Suppressor macrophage (primary cell): ENCODE data around the gene SCYL1.
"Not testable (repeated sequence)": the region's sequence is repeated elsewhere in the genome, so short reads cannot be mapped to it uniquely, and the experiment has no call there.

Experiments
- DNase-seq, 4 experiments: peaks; one replicate each; pipeline ENCODE4 v3.0.0-alpha.2; 2020 to 2022

SCYL1 gene

DNA sequence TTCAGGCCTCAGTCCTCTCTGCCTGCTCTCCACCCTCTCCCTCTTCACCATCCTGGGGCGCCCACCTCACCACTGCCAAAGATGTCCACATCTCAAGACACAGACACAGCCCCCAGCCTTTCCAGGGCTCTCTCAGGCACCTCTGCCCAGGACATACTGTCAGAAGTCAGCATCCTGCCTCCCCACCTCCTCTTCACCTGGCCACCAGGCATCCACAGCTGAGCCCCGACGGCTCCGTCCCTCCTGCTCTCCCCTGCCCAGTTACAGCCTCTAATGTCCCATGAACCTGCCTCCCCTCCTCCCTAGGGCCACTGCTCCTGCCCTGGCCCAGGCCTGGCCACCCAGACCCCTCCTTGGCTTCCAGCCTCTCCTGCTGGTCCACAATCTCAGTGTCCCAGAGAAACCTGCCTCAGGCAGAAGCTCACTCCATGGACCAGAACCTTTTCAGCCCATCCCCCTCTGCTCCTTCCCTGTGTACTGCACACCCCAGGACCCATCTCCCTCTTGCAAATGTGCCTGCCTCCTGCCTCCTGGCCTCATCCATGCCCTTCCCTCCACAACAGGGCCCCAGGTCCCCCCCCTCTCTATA lies 30.1 kb downstream of the SCYL1 start:
- no peak for DNase-seq

GRCh38 chr11:65555693-65556231 lies 30.9 kb downstream of the SCYL1 start:
- DNase-seq, result peak; percentile 43 to 73 (median 60)

DNA sequence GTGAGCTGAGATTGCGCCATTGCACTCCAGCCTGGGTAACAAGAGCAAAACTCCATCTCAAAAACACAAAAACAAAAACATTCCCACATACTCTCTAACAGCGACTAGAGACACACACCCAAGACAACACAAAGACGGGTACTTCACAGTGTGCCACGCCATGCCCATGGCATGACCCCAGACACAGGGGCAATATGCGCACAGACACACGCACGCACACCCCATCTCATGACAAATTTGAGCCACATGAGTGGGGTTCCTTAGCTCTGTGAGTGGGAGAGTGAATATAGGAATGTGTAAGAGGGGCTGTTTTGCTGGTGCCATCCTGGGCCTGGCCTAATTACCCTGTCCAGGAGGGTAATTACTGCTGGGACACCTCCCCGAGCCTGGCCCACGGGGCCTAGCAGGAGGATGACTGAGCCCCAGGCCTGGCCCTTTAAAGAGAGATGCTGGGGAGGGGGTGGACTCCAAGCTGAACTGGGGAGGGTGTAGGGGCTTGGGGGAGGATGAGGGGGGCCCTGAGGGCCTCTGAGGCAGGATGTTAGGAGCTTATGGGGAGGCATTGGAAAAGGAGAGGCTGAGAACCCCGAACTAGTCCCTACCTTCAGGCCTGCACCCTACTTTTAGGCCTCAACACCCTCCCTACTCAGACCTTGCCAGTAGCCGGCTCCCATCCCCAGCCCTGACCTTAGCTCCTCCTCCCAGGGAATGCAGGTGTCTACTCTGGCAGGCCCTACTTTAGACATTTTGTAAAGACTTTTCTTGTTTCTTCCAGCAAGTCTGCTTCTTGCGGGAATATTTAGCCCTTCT lies 31.8 kb downstream of the SCYL1 start:
- DNase-seq, result no peak

GRCh38 chr11:65557280-65558001 lies 32.6 kb downstream of the SCYL1 start:
- no peak for DNase-seq

DNA sequence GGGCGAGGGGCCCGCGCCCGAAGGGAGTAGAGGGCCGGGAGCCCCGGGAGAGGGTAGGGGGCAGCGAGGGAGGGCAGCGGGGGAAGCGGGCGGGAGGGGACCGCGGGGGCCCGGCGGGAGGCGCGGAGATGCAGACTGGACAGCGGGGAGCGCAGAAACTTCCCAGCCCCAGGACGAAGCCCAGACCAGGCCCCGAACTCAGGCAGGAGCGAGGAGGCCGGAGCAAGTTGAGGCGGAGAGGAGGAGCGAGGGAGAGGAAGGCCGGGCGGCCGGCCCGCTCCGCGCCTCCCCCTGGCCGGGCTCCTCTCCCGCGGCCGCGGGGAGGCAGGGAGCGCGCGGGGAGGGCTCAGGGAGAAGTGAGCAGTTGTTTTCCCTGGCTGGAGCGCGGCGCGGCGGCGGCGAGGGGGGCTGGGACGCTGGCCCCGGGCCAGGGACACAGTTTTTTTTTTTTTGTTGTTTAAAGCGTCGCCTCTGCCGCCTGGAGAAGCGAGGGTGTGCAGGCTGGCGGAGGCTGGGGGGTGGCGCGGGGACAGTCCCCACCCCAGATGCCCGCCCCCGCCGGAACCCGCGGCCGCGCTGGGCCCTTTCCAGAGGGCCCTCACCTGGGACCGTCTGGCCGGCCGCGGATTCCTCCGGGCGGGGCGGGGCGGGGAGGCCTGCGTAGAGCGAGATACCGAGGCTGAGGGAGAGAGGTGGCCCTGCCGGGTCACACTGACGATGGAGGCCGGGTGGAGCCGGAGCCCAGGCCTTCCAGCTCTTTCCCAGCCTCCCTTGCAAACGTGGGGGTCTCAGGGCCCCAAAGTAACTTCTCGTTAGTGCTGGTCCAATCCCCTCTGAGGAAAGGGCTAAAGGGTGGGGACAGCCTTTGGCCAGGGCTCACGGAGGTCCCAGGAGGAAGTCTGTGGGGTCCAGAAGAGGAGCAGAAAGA lies 33.4 kb downstream of the SCYL1 start, which contains the start of gene LTBP3:
TSS of gene LTBP3 (minus strand) at position 358 of the 928 bp plus-strand sequence. CDS start 400 bp downstream, outside the sequence.
- peak; percentile 64 to 88 (median 76) for DNase-seq

DNA sequence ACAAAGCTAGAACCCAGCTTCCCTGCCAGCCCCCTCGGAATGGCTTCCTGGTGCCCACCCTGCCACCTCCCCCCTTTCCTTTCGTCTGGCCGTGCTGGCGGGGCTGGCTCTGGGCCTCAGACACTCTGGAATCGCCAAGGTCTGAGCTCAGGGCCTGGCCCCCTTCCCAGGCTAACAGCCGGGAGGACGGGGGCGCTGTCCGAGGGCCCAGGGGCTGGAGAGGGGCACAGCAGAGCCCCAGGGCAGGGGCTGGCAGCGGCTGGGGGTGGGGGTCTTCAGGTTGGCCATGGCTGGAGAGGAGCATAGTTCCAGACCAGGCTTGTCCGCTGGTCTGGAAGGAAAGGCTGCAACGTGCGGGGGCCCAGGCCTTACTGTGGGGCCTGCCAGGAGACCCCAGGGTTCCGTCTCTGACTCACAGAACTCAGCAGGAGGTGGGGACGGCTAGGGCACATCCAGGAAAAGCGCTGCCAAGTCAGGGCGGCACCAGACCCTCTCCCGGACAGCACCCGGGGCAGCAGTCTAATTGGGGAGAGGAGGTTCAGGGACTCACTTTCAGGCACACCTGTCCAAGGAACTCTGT lies 34.1 kb downstream of the SCYL1 start:
- no peak for DNase-seq

- DNase-seq, result no peak
Measured at GRCh38 chr11:65559535-65559934, 34.7 kb downstream of the SCYL1 start.

- no peak for DNase-seq
Measured at GRCh38 chr11:65559951-65560537, 35.2 kb downstream of the SCYL1 start.

GRCh38 chr11:65560555-65561418 lies 35.9 kb downstream of the SCYL1 start:
- no peak for DNase-seq

DNA sequence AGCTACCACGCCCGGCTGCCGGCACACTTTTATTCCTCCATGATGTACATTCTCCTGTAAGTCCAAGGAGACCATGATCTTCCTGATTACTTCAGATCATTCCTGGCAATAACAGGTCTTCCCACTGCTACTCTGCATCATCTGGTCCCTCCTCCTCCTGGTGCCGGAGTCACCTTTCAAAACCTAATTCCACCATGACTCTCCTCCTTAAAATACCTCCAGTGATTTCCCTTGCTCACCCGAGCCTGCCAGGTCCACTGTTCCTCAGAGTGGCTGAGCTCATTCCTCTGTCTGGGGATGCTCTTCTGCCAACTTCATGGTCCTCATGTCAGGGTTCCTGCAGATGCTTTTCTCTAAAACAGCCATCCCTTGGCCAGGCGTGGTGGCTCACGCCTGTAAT lies 37.1 kb downstream of the SCYL1 start:
- DNase-seq, result no peak

DNA sequence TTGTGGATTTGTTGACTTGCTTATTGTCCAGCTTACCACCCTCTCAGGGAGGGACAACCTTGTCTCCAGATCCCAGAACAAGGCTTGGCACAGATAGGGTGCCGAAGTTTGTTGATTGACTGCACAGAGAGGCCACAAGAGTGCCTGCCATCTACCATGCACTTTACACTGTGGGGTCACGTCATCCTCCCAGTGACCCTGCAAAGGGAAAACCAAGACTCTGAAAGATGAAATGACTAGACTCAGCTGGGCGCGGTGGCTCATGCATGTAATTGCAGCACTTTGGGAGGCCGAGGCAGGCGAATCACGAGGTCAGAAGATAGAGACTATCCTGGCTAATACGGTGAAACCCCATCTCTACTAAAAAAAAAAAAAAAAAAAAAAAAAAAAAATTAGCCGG lies 37.9 kb downstream of the SCYL1 start:
- DNase-seq, result no peak

DNA sequence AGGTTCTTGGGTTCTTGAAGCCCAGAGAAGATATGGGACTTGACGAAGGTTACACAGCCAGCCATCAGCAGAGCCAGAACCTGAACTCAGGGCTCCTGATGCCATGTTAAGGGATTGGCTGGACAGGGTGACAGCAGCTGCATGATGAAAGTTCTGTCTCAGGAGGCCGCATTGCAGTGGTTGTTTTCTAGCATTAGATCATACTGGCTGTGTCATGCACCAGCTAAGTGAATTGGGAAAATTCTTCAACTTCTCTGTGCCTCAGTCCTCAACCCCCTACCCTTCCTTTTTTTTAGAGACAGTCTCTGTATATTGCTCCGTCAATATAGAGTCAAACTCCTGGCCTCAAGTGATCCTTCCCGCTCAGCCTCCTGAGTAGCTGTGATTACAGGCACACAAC lies 38.7 kb downstream of the SCYL1 start:
- peak in 3 of 4 experiments; percentile 35 to 59 (median 52) for DNase-seq

DNA sequence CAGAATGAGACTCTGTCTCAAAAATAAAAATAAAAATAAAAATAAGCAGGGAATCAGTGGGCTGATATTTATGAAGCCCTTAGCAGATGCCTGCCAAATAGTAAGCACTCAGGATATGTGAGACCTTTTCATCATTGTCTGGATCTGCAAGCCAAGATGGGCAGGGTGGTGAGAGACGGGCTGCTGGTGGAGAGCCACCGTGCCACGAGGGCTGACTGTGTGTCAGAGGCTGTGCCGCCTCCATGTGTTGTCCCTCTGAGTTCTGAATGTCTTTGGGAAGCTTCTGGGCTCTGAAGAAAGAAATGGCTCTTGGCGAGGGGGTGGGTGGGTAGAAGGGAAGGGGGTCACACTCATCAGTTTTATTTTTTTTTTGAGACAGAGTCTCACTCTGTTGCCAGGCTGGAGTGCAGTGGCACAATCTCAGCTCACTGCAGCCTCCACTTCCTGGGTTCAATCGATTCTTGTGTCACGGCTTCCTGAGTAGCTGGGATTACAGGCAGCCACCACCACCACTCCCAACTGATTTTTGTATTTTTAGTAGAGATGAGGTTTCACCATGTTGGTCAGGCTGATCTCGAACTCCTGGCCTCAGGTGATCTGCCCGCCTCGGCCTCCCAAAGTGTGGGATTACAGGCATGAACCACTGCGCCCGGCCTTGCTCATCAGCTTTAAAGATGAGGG lies 40.1 kb downstream of the SCYL1 start:
- DNase-seq, result not testable (repeated sequence)

GRCh38 chr11:65565624-65566453 lies 41.0 kb downstream of the SCYL1 start:
- no peak for DNase-seq

GRCh38 chr11:65569164-65569972 lies 44.5 kb downstream of the SCYL1 start:
- no peak for DNase-seq

DNA sequence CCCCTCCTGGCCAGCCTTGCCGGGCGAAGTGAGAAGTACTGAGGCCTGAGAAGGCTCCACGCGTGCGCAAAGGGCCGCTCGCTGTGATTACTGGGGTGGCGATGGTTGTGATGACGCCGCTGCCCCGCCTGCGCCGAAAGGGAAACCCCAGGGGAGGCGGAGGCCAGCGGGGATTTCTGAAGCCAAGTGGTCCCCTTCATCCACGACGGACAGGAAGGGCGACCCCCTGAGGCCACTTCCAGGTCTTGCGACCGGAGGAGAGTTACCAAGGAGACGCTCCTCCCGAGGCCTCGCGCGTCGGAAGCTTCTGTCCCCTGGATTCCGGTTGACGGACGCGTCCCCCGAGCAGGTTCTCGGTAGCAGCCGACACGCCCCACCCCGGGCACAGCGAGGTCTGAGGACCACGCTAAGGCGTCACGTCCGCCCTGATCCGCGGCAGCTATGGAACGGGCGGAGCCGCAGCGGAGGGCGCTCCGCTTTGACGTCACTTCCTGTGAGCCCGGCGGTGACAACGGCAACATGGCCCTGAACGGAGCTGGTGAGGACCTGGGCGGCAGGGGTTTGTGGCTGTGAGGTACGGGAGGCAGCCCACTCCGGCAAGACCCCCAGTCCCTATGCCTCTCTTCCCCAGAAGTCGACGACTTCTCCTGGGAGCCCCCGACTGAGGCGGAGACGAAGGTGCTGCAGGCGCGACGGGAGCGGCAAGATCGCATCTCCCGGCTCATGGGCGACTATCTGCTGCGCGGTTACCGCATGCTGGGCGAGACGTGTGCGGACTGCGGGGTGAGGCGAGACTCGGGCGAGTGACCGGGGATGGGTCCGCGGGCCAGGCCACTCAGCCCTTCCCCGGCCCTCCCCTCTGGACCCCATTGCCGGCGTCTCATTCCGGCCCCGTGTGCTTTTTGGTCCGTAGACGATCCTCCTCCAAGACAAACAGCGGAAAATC lies 45.4 kb downstream of the SCYL1 start, which contains the start of gene ZNRD2:
TSS of gene ZNRD2 (plus strand) at position 505 of the 946 bp plus-strand sequence. CDS start at position 520, 15 bp downstream.
- DNase-seq, result peak; percentile 97 to 100 (median 99)
